ENCODE measurements around the gene SLC35E3.
"Not testable (repeated sequence)": the region's sequence is repeated elsewhere in the genome, so short reads cannot be mapped to it uniquely, and the experiment has no call there.

Gene SLC35E3

GRCh38 chr12:68815928-68816800 is 70.2 kb downstream of the SLC35E3 start:
- H3K27ac Mint-ChIP-seq, result no peak overlapping the region
- peaks cover 77% of the 10 kb centered on the region for H3K36me3 Mint-ChIP-seq (ENCODE audit: low read depth)
- no peaks in the 10 kb centered on the region for H3K27me3 Mint-ChIP-seq
- H3K4me3 Mint-ChIP-seq, result no peak overlapping the region
- no peaks in the 10 kb centered on the region for H3K9me3 Mint-ChIP-seq
- intact Hi-C loops (cut with micrococcal nuclease), result no loop called here
- peaks cover 36% of the 10 kb centered on the region for H3K4me1 Mint-ChIP-seq (ENCODE audit: low read depth)

- Mint-ChIP-seq H3K4me1 (ENCODE audit: low read depth) (peaks cover 37% of the 10 kb centered on the region), H3K27ac (peak overlapping the region; percentile 56), H3K36me3 (ENCODE audit: low read depth) (peaks cover 76% of the 10 kb centered on the region)
- intact Hi-C loops (cut with micrococcal nuclease); H3K9me3 Mint-ChIP-seq; H3K27me3 Mint-ChIP-seq; H3K4me3 Mint-ChIP-seq: not testable (repeated sequence)
These were observed 73.5 kb downstream of the SLC35E3 start for GRCh38 chr12:68819481-68819880.

- intact Hi-C loops (cut with micrococcal nuclease), result no loop called here
- no peaks in the 10 kb centered on the region for H3K9me3 Mint-ChIP-seq
- peaks cover 31% of the 10 kb centered on the region for H3K4me1 Mint-ChIP-seq (ENCODE audit: low read depth)
- no peak overlapping the region for H3K4me3 Mint-ChIP-seq
- peak overlapping the region; percentile 22 for H3K27ac Mint-ChIP-seq
- H3K27me3 Mint-ChIP-seq, result no peaks in the 10 kb centered on the region
- peaks cover 84% of the 10 kb centered on the region for H3K36me3 Mint-ChIP-seq (ENCODE audit: low read depth)
These were observed 75.6 kb downstream of the SLC35E3 start for GRCh38 chr12:68821357-68822188.

- H3K27me3 Mint-ChIP-seq, result no peaks in the 10 kb centered on the region
- H3K4me3 Mint-ChIP-seq, result no peak overlapping the region
- H3K4me1 Mint-ChIP-seq (ENCODE audit: low read depth), result peaks cover 31% of the 10 kb centered on the region
- no peaks in the 10 kb centered on the region for H3K9me3 Mint-ChIP-seq
- no peak overlapping the region for H3K27ac Mint-ChIP-seq
- intact Hi-C loops (cut with micrococcal nuclease), result no loop called here
- peaks cover 93% of the 10 kb centered on the region for H3K36me3 Mint-ChIP-seq (ENCODE audit: low read depth)
These were observed 77.7 kb downstream of the SLC35E3 start for GRCh38 chr12:68823696-68824095.

DNA sequence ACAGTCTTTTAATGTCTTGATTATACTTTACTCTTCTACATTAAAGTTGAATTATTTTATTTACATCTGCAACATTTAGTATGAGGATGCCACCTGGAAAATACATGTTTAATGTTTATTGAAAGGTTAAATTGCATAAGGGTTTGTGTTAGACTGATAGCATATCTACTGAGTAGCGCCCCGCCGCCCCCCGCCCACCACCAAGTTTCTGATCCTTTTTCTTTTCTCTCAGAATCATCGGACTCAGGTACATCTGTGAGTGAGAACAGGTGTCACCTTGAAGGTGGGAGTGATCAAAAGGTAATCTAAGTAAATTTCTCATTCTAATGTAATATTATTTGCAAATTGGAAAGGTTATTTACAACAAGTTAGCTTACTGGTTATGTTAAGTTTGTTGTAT is 78.2 kb downstream of the SLC35E3 start:
- intact Hi-C loops (cut with micrococcal nuclease), result no loop called here
- Mint-ChIP-seq H3K4me1 (ENCODE audit: low read depth) (peaks cover 31% of the 10 kb centered on the region), H3K4me3 (no peak overlapping the region), H3K9me3 (no peaks in the 10 kb centered on the region), H3K36me3 (ENCODE audit: low read depth) (peaks cover 92% of the 10 kb centered on the region), H3K27ac (no peak overlapping the region), H3K27me3 (no peaks in the 10 kb centered on the region)

- H3K4me1 Mint-ChIP-seq (ENCODE audit: low read depth), result peaks cover 26% of the 10 kb centered on the region
- intact Hi-C loops (cut with micrococcal nuclease), result no loop called here
- H3K36me3 Mint-ChIP-seq (ENCODE audit: low read depth), result peaks cover 91% of the 10 kb centered on the region
- no peaks in the 10 kb centered on the region for H3K27me3 Mint-ChIP-seq
- no peaks in the 10 kb centered on the region for H3K9me3 Mint-ChIP-seq
- H3K4me3 Mint-ChIP-seq, result no peak overlapping the region
- peak overlapping the region; percentile 43 for H3K27ac Mint-ChIP-seq
These were observed 78.7 kb downstream of the SLC35E3 start for GRCh38 chr12:68824597-68825250.

DNA sequence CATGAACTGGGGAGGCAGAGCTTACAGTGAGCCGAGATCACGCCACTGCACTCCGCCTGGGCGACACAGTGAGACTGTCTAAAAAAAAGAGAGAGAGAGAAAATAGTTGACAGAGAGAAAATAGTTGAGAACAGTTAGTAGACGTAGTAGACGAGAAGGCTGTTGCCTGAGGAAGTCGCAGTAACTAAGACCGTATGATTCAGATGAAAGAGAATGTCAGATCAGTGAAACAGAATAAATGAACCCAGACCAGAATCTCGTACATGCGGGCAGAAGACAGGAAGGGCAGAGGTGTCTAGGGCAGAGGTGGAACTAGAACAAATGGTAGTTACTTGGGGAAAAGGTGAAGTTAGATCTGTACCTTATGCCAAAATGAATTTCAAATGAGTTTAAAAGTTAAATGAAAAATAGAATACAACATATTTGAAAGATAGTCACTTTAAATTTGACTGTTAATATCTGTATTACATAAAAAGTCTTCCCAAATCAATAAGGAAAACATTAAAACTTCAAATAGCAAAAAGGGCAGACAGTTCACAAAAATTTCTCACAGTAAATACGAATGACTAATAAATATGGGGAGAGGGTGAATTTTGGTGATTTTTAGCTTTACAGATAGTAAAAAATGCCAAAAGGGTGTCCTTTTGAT is 79.7 kb downstream of the SLC35E3 start:
- Mint-ChIP-seq H3K4me1 (ENCODE audit: low read depth) (peaks cover 23% of the 10 kb centered on the region), H3K9me3 (no peaks in the 10 kb centered on the region), H3K4me3 (no peak overlapping the region), H3K27me3 (no peaks in the 10 kb centered on the region), H3K27ac (no peak overlapping the region), H3K36me3 (ENCODE audit: low read depth) (peaks cover 95% of the 10 kb centered on the region)
- intact Hi-C loops (cut with micrococcal nuclease), result no loop called here

DNA sequence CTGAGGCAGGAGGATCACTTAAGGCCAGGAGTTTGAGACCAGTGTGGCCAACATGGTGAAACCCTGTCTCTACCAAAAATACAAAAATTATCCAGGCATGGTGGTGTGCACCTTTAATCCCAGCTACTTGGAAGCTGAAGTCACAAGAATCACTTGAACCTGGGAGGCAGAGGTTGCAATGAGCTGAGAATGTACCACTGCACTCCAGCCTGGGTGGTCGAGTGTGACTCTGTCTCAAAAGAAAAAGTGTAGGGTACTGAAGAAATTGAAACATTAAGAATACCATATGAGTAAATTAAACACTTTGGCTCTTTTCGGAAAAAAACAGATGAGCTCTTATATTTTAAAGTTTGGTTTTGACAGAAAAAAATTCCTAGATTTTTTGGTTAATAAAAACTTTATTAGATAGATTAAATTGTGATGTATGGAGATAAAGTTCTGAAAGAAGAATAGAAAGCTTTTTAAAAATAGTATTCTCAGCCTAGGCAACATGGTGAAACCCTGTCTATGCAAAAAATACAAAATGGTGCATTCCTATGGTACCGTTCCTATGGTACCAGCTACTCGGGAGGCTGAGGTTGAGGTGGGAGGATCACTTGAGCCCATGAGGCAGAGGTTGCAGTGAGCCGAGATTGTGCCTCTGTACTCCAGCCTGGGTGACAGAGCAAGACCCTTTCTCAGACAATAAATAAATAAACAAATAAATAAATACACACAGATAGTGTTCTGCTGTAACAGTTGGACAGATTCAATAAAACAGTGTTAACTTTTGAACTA is 82.1 kb downstream of the SLC35E3 start:
- no peak overlapping the region for H3K27ac Mint-ChIP-seq
- H3K27me3 Mint-ChIP-seq, result no peaks in the 10 kb centered on the region
- intact Hi-C loops (cut with micrococcal nuclease), result no loop called here
- peaks cover 94% of the 10 kb centered on the region for H3K36me3 Mint-ChIP-seq (ENCODE audit: low read depth)
- H3K9me3 Mint-ChIP-seq, result no peaks in the 10 kb centered on the region
- no peak overlapping the region for H3K4me3 Mint-ChIP-seq
- H3K4me1 Mint-ChIP-seq (ENCODE audit: low read depth), result peaks cover 10% of the 10 kb centered on the region

DNA sequence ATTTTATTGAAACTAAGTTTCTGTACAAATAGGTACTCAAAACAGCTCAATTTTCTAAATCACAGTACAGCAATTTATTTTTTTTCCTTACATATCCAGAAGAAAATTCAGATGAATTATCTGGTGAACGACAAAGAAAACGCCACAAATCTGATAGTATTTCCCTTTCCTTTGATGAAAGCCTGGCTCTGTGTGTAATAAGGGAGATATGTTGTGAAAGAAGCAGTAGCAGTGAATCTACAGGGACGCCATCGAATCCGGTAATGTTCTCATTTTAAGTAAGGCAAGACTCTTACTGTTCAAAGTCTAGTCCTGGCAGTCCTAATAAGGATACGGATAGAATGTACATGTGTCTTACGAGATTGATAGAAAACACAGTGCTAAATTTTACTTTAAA is 82.7 kb downstream of the SLC35E3 start:
- Mint-ChIP-seq H3K4me1 (ENCODE audit: low read depth) (peaks cover 6% of the 10 kb centered on the region), H3K27me3 (no peaks in the 10 kb centered on the region), H3K9me3 (no peaks in the 10 kb centered on the region), H3K27ac (no peak overlapping the region), H3K36me3 (ENCODE audit: low read depth) (peaks cover 91% of the 10 kb centered on the region), H3K4me3 (no peak overlapping the region)
- intact Hi-C loops (cut with micrococcal nuclease), result no loop called here

Measured in dendritic cell treated with granulocyte-macrophage colony-stimulating factor and Interleukin-4, amounts not matched to agents 40 ng/mL and 50 ng/mL, for 4 days (primary cell).